GM18867 (cell line): ENCODE data around the gene TBCC.

ENCODE experiments used
- ATAC-seq: cut with Tn5 transposase; IDR thresholded peaks from one replicate; pipeline ENCODE4 v1.9.1; 2021; ENCODE audit warnings: mild to moderate bottlenecking, moderate library complexity; ENCODE audit not compliant: unreplicated experiment

Gene TBCC

GRCh38 chr6:42698217-42698616 lies 47.7 kb downstream of the TBCC start:
- ATAC-seq = no peak

GRCh38 chr6:42697268-42697655 lies 48.6 kb downstream of the TBCC start:
- no peak for ATAC-seq

- no peak for ATAC-seq
These were observed 49.2 kb downstream of the TBCC start for GRCh38 chr6:42696526-42697267.

- no peak for ATAC-seq
These were observed 51.3 kb downstream of the TBCC start for GRCh38 chr6:42694586-42694985.
